HEK293T (cell line): ENCODE data around the gene TPD52L2.

Experiments used
- BHLHE40 ChIP-seq: fragments of 450-650 bp; IDR thresholded peaks from 2 replicates; pipeline ENCODE4 v1.6.1; 2016; ENCODE audit warnings: mild to moderate bottlenecking, moderate library complexity, borderline replicate concordance
- ELF4 ChIP-seq: fragments of 450-650 bp; IDR thresholded peaks from 2 replicates; pipeline ENCODE4 v1.6.1; 2017; ENCODE audit warnings: antibody characterized with exemption
- FOXK2 ChIP-seq: fragments of 450-650 bp; IDR thresholded peaks from 2 replicates; pipeline ENCODE4 v1.6.1; 2016; ENCODE audit warnings: mild to moderate bottlenecking
- LEF1 ChIP-seq: fragments of 450-650 bp; IDR thresholded peaks from 2 replicates; pipeline ENCODE4 v1.6.1; 2017; ENCODE audit warnings: mild to moderate bottlenecking, borderline replicate concordance
- SP1 ChIP-seq: fragments of 450-650 bp; IDR thresholded peaks from 2 replicates; pipeline ENCODE4 v1.6.1; 2017
- SUZ12 ChIP-seq: fragments of 450-650 bp; IDR thresholded peaks from 2 replicates; pipeline ENCODE4 v1.6.1; 2016; ENCODE audit warnings: mild to moderate bottlenecking

GRCh38 chr20:63898882-63899558, 34.0 kb downstream of the TPD52L2 start:
- TF ChIP-seq BHLHE40, result no peak
- TF ChIP-seq SP1, result no peak
- TF ChIP-seq FOXK2, result no peak
- TF ChIP-seq SUZ12, result no peak
- no peak for TF ChIP-seq LEF1
- TF ChIP-seq ELF4, result no peak
